SK-N-MC (cell line): ENCODE results near the gene PPP2R2B.

Experiments
- DNase-seq: peaks from one replicate; pipeline ENCODE4 v3.0.0-alpha.2; 2011; ENCODE audit warnings: low read depth, low spot score
- H3K27ac ChIP-seq: fragments of 200-600 bp; sonication (generic); 2 replicates; pipeline ENCODE4 v1.5.1; 2016; ENCODE audit warnings: mixed run types
- H3K36me3 ChIP-seq: fragments of 200-600 bp; sonication (generic); 2 replicates; pipeline ENCODE4 v1.6.1; 2017; ENCODE audit warnings: antibody characterized with exemption, low read length, mixed read lengths; ENCODE audit not compliant: insufficient read depth
- H3K4me3 ChIP-seq: fragments of 200-600 bp; sonication (generic); 2 replicates; pipeline ENCODE4 v1.5.1; 2016
- H3K9ac ChIP-seq: fragments of 200-600 bp; sonication (generic); 2 replicates; pipeline ENCODE4 v1.8.0; 2017; ENCODE audit warnings: mixed run types, mixed read lengths; ENCODE audit not compliant: insufficient read length
- H3K9me3 ChIP-seq: fragments of 200-600 bp; sonication (generic); 2 replicates; pipeline ENCODE4 v1.6.1; 2017; ENCODE audit warnings: low read depth, mild to moderate bottlenecking, antibody characterized with exemption, low read length, moderate library complexity, mixed read lengths
- EZH2 ChIP-seq: fragments of 200-600 bp; sonication (generic); IDR thresholded peaks from one replicate; pipeline ENCODE4 v1.6.1; 2017; ENCODE audit warnings: antibody characterized with exemption
- FOXP2 ChIP-seq: optimal IDR thresholded peaks from 2 replicates; pipeline ENCODE3; 2011; ENCODE audit warnings: mild to moderate bottlenecking, moderate library complexity; ENCODE audit not compliant: insufficient read depth; ENCODE audit errors: extremely low read length, control extremely low read depth
- POLR2AphosphoS5 ChIP-seq: IDR thresholded peaks from 2 replicates; pipeline ENCODE4 v1.6.1; 2012; ENCODE audit warnings: mild to moderate bottlenecking, low read depth, low read length, borderline replicate concordance

PPP2R2B gene

DNA sequence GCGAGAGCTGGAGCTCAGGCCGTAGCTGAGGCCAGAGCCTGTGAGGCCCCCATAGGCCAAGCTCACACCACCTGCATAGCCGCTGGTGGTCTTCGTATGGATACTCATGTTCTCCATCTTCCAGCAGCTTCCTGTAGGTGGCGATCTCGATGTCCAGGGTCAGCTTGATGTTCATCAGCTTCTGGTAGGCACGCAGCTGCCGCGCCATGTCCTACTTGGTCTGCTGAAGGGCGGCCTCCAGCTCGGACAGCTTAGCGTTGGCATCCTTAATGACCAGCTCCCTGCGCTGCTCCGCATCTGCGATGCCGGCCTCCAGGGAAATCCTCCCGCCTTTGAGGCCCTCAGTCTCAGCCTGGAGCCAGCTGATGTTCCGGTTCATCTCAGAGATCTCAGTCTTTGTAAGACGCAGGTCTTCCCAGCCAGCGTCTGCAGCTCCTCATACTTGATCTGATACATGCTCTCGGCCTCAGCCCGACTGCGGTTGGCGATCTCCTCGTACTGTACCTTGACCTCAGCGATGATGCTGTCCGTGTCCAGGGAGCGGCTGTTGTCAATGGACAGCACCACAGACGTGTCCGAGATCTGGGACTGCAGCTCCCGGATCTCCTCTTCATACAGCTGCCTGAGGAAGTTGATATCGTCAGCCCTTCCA is 172.1 kb downstream of the PPP2R2B start:
- Histone ChIP-seq H3K9ac (no peak overlapping the region), H3K4me3 (no peak overlapping the region), H3K27ac (no peak overlapping the region), H3K36me3 (no peaks in the 10 kb centered on the region), H3K9me3 (no peaks in the 10 kb centered on the region)
- no peak for DNase-seq
- TF ChIP-seq FOXP2, result no peak
- no peak for TF ChIP-seq EZH2
- TF ChIP-seq POLR2AphosphoS5, result no peak

DNA sequence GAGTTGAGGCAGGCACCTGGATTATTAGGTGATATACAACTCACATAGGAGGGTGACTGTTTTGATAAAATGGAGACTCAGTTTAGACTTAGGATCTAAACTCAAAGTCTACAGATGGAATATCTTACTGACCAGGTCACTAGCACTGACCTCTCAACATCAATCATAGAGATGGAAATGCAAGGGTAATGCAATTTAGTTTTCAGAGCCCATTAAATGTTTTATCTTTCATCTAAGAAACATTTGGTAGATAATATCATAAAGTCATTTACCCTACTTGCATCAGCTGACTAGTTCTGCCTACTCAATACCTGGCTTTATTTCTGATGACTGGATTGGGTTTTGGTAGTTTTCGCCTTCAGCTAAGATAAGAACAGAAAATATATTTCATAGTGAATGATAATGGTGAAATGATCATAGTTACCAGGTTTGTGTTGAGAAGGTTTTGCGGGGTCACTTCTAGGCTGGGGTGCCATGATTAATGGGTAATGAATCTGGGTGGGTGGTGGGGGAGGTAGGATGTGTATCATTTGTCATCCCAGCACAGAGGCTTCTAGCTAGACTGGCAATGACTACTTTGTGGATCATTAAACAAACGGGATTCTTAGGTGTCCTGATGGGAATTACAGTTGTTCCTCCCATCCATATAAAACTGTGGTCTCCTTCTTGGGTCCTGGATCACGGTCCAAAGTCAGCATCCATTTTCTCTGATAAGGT is 173.4 kb downstream of the PPP2R2B start:
- no peak for DNase-seq
- Histone ChIP-seq H3K4me3 (no peak overlapping the region), H3K9me3 (no peaks in the 10 kb centered on the region), H3K36me3 (no peaks in the 10 kb centered on the region), H3K9ac (no peak overlapping the region), H3K27ac (no peak overlapping the region)
- no peak for TF ChIP-seq FOXP2
- no peak for TF ChIP-seq POLR2AphosphoS5
- TF ChIP-seq EZH2, result no peak

DNA sequence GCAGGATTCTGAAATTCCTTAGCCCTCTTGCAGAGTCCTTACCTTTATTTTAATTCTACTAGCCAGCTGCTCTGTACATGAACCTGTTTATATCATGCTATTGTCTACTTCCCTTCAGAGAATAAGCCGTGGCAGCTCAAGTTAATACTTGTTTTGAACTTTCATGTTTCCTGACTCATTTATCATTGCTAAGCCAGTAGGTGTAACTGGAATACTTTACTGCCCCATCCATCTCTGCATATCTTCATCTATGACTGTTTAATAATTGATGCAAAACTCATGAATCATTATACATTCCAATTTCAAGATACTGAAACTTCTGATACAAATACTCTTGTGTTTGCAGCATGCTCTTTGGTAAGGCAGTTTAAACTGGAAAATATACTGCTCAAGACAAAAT is 174.7 kb downstream of the PPP2R2B start:
- no peak overlapping the region for H3K4me3 ChIP-seq
- no peaks in the 10 kb centered on the region for H3K36me3 ChIP-seq
- TF ChIP-seq POLR2AphosphoS5 (no peak), FOXP2 (no peak), EZH2 (no peak)
- H3K9me3 ChIP-seq, result no peaks in the 10 kb centered on the region
- no peak overlapping the region for H3K27ac ChIP-seq
- H3K9ac ChIP-seq, result no peak overlapping the region
- no peak for DNase-seq

DNA sequence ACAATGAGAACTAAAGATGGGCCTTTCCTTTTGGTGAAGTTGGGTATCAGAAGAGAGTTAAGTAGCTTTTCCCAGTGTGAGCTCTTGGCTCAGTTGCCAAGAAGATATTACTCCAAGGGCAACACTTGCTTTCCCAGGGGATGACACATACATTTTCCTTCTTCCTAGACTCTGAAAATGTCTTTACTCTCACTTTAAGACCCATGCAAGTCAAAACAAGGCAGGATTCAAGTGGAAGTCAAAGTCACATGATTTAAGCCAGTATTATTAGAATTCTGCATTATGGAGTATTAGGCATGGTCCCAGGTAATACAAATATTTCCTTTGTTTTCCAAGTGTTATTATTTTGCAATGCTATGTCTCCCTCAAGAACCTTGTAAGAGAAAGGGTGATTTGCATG is 175.1 kb downstream of the PPP2R2B start:
- no peak overlapping the region for H3K9ac ChIP-seq
- TF ChIP-seq EZH2 (no peak), FOXP2 (no peak), POLR2AphosphoS5 (no peak)
- no peak for DNase-seq
- no peak overlapping the region for H3K27ac ChIP-seq
- H3K4me3 ChIP-seq, result no peak overlapping the region
- no peaks in the 10 kb centered on the region for H3K9me3 ChIP-seq
- no peaks in the 10 kb centered on the region for H3K36me3 ChIP-seq

GRCh38 chr5:146699664-146700418 is 178.7 kb downstream of the PPP2R2B start:
- DNase-seq, result no peak
- TF ChIP-seq EZH2, result no peak
- TF ChIP-seq FOXP2, result no peak
- TF ChIP-seq POLR2AphosphoS5, result no peak
- no peaks in the 10 kb centered on the region for H3K9me3 ChIP-seq
- H3K9ac ChIP-seq, result no peak overlapping the region
- no peak overlapping the region for H3K27ac ChIP-seq
- H3K36me3 ChIP-seq, result no peaks in the 10 kb centered on the region
- H3K4me3 ChIP-seq, result no peak overlapping the region

- Histone ChIP-seq H3K4me3 (no peak overlapping the region), H3K27ac (no peak overlapping the region), H3K9ac (no peak overlapping the region), H3K36me3 (no peaks in the 10 kb centered on the region), H3K9me3 (no peaks in the 10 kb centered on the region)
- TF ChIP-seq FOXP2, result no peak
- TF ChIP-seq EZH2, result no peak
- no peak for TF ChIP-seq POLR2AphosphoS5
- DNase-seq, result no peak
These were observed 179.4 kb downstream of the PPP2R2B start for GRCh38 chr5:146699138-146699537.

DNA sequence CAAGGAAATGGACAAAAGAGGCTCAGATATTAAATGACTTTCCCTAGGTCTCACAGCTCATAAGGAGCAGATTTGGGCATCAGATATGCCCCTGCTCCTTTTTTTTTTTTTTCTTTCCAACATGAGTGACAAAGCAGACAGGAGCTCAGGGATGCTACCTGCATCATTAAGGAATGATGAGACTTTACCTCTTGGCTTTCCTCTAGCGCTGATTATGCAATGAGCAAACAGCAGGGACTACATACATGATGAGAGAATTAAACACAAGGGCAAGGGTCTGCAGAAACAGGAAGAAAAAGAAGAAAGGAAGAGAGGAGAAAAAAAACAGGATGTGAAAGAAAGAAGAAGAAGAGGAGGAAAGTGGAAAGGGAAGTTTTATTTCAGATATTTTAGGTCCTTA is 179.9 kb downstream of the PPP2R2B start:
- no peak for DNase-seq
- Histone ChIP-seq H3K9me3 (no peaks in the 10 kb centered on the region), H3K27ac (no peak overlapping the region), H3K4me3 (no peak overlapping the region), H3K36me3 (no peaks in the 10 kb centered on the region), H3K9ac (no peak overlapping the region)
- TF ChIP-seq EZH2, result no peak
- no peak for TF ChIP-seq FOXP2
- no peak for TF ChIP-seq POLR2AphosphoS5

GRCh38 chr5:146697211-146697610 is 181.3 kb downstream of the PPP2R2B start:
- TF ChIP-seq EZH2 (no peak), POLR2AphosphoS5 (no peak), FOXP2 (no peak)
- no peak overlapping the region for H3K9ac ChIP-seq
- no peak overlapping the region for H3K27ac ChIP-seq
- H3K4me3 ChIP-seq, result no peak overlapping the region
- no peaks in the 10 kb centered on the region for H3K36me3 ChIP-seq
- no peak for DNase-seq
- H3K9me3 ChIP-seq, result no peaks in the 10 kb centered on the region

DNA sequence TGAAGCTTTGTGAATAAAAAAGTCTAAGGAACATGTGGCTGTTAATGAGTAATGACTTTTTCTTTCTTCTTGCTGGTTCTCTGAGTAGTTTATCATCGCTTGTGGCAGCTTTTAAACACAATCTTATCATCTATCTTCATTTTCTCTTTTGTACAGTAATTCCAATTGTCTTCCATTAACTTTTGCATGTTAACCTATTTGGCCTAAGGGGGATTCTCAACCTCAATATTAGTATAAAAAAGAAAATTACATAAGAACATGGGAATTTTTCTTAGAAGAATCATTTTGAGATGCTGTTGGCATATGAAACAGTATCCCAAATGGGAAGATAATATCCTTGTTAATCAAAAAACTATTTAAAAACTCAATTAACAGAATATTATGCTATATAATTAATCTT is 182.9 kb downstream of the PPP2R2B start:
- no peak for TF ChIP-seq EZH2
- TF ChIP-seq FOXP2, result no peak
- no peak for TF ChIP-seq POLR2AphosphoS5
- no peak overlapping the region for H3K9ac ChIP-seq

More for the DNA sequence above, 182.9 kb downstream of the PPP2R2B start:
- no peak for DNase-seq
- H3K36me3 ChIP-seq, result no peaks in the 10 kb centered on the region
- no peak overlapping the region for H3K27ac ChIP-seq
- no peak overlapping the region for H3K4me3 ChIP-seq
- H3K9me3 ChIP-seq, result no peaks in the 10 kb centered on the region
